ENCODE data around the gene BCL7B. TPM values are rescaled to one million over a fixed set of nuclear protein-coding genes. Genes with fewer than 3 reads are reported as not detected.
"Not testable (repeated sequence)": the region's sequence is repeated elsewhere in the genome, so short reads cannot be mapped to it uniquely, and the experiment has no call there.

The BCL7B gene
- total RNA-seq, 1 donor from 2014 or later, result 22.6 TPM

DNA sequence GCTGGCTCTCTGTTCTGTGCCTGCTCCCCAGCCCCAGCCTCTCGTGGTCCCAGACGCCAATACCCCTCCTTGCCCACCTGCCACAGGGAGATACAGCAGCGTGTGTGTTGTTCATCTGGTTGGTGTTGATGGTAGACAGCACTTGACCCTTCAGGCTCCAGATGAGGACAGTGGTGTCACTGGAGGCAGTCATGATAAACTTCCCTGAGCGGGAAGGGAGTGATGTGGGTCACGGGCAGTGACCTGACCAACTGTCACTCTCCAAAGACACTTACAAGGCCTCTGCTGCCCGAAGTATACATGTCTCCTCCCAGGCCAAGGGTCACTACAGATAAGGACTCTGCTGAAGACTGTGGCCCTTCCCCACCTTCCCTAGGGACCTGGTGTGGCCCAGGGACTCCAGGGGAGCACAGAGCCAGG is 15.3 kb upstream of the BCL7B start:
- DNase-seq (ENCODE audit: low read depth in 2 of 2), result no peak

DNA sequence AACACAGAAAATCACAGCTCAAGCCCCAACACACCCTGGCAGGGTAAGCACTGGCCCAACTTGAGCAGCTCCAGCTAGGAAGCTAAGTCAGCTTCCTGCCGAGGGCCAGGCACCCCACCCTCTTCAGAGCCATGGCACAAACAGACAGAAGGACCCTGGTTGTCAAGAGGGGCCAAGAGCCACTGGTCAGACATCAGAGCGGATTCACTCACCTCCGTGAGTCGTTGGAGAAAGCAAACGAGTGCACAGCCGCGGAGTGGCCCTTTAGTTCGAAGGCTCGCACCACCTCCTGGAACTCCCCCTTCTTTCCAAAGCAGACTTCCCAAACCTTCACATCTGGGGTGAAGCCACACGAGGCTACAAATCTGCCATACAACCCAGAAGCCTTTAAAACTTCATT is 13.5 kb upstream of the BCL7B start:
- DNase-seq (ENCODE audit: low read depth in 2 of 2), result no peak

DNA sequence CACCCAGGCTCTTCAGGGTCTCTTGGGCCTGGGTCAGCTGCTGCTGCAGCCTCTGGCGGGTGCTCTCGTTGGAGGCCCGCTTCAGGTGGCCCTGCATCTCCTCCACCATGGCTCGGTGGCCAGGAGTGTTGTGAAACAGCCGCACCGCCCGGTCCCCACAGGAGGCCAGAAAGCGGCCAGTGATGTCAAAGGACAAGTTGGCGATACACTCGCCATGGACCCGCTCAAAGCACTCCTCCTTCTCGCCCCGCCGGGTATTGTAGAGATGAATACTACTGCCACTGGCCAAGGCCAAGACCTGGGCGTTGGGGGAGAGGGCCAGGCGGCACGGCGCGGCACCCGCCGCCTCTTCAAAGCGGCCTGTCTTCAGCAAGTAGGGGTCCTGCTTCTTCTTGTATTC is 13.0 kb upstream of the BCL7B start:
- DNase-seq (ENCODE audit: low read depth in 2 of 2), result no peak

DNA sequence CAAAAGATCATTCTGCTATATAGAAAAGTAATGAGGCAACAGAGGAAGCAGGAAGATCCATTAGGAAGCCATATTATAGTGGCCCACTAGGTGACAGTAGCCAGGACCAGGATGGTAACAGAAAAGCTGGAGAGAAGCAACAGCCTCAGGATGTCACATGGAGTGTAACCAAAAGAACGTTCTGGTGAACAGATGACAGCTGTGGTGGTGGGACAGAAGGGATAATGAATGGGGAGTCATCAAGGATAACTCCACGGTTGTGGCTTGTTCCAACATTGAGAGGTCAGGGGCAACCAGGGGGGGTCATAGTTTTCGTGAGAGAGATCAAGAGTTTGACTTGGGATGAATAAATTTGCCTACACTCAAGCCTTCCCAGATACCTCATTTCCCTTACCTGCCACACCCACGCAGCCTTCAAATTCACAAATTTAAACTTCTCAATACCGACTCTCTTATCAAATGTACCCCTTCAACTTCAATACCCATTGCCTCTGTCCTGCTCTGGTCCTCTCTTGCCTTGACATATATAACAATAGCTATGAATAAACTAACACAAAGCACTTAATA is 11.6 kb upstream of the BCL7B start:
- DNase-seq (ENCODE audit: low read depth in 2 of 2), result no peak

DNA sequence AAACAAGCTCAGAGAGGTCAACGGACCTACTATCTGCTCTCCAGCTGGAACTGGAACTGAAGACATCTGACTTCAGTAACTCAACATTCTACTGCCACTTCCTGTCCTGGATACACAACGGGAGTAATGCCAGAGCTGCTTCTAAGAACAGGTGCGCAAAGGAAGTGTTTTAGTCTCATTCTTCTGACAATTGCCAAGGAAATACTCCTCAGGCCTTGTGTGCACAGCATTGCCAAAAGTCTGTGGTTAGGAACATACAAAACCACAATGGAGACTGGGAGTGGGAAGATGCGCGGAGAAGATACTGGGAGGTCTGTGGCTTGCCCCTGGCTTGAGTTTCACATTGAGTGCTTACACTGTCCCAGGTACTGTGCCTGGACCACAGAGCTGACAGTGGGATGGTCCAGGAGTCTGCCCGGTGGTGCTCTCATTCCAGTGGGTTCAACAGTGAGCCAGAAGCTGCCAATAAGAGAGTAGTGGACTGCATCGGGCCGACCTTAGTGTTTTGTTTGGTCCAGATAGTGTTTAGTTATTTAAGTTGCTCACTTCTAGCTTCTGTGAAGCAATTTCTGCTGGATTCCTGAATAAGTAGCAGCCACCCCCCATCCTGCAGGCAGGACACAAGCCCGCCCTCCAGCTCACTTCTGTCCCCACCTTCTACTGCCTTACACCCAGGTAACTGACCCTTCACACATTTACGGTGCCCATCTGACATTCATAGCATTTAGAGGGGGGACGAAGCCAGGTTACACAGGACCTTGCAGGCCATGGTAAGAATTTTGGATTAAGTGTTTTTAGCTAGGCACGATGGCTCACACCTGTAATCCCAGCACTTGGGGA is 10.6 kb upstream of the BCL7B start:
- DNase-seq (ENCODE audit: low read depth in 2 of 2), result no peak

DNA sequence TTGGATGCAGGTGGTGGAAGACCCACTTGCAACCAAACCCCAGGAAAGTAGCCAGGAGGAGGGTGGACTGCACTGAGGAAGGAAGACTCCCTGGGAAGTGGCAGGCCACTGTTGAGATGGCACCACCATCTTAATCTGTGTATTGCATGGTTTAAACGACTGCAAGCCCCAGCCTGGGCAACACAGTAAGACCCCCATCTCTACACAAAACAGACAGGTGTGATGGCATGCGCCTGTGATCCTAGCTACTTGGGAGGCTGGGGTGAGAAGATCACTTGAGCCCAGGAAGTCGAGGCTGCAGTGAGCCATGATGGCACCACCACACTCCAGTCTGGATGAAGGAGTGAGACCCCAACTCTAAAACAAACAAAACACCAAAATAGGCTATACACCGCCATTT is 9.7 kb upstream of the BCL7B start:
- no peak for DNase-seq (ENCODE audit: low read depth in 2 of 2)

DNA sequence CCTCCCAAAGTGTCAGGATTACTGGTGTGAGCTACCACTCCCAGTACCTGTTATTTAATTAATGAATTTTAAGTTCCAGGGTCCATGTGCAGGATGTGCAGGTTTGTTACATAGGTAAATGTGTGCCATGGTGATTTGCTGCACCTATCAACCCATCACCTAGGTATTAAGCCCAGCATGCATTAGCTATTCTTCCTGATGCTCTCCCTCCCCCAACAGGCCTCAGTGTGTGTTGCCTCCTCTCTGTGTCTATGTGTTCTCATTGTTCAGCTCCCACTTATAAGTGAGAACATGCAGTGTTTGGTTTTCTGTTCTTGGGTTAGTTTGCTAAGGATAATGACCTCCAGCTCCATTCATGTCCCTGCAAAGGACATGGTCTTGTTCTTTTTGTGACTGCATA is 8.9 kb upstream of the BCL7B start:
- DNase-seq (ENCODE audit: low read depth in 2 of 2), result not testable (repeated sequence)

DNA sequence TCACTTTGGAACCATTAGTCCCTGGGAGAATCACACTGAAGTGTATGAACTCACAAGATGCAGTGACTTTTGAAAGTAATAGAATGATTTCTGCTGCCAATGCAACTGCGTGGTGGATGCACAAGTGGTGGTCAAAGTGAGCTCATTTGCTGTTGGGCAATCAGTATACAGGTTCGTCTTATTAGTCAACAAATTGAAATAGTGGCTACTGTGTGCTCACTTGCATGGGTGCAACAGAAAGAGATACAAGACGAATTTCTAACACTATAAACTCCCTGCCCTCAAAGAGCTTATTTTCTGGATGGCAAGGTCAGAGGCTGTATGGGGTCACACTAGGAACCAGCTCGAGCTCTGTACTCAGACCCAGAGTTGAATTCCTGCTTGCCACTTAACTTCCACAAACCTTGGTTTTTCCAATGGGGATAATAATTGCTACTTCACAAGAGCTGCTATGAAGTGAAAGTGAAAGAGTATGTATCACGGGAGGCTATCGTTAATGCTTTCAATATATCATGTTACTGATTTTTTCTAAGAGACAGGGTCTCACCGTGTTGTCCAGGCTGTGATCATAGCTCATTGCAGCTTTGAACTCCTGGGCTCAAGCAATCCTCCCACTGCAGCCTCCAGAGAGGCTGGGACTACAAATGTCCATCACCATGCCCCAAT is 8.3 kb upstream of the BCL7B start:
- peak; percentile 34 to 49 for DNase-seq (ENCODE audit: low read depth in 2 of 2)

DNA sequence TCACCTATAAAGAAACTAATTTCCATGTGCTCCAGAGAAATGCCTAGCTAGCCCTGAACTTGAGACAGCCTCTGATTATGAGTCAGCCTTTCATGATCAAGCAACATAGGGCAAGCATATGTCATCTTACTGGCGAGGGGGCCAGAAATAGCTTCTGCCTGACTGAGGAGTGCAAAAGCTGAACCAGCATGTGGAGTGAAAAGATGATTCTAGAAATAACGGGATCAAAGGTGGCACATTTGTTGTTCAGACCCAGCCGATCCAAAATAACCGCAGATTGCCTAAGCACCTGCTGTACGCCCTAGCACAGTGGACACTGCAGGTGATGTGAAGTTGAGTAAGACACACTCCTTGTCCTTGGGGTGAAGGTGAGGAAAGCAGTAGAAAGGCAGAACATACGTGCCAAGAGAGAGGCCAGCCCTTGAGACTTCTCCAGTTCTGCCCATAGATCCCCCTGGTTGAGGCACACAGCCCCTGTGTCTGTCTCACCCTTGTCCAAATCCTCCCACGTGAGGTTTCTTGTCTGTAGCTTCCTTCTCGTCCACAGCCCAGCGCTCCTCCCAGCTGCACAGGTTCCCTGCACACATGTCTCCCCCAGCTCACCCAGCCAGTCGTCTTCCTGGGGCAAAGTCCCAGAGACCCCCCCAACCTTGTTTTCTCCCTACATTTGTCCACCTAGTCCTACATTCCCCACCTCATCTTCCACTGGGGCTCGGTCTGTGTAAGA is 2.8 kb upstream of the BCL7B start:
- peak in 1 of 2 donors; percentile 74 for DNase-seq (ENCODE audit: low read depth in 2 of 2)

DNA sequence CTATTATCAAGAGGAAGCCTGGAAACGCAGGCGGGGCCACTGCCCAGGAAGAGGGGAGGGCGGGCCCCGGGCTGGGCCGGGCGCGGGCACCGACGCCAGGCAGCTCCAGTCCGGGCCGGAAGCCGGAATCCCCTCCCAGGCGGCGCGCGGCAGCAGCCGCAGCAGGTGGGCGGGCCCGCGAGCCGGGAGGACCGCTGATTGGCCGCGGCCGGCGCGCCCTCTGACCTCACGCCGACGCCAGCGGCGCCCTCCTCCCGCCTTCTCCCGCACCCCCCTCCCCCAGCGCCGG is 438 bp downstream of the BCL7B start:
- DNase-seq (ENCODE audit: low read depth in 2 of 2), result peak; percentile 95 to 97

DNA sequence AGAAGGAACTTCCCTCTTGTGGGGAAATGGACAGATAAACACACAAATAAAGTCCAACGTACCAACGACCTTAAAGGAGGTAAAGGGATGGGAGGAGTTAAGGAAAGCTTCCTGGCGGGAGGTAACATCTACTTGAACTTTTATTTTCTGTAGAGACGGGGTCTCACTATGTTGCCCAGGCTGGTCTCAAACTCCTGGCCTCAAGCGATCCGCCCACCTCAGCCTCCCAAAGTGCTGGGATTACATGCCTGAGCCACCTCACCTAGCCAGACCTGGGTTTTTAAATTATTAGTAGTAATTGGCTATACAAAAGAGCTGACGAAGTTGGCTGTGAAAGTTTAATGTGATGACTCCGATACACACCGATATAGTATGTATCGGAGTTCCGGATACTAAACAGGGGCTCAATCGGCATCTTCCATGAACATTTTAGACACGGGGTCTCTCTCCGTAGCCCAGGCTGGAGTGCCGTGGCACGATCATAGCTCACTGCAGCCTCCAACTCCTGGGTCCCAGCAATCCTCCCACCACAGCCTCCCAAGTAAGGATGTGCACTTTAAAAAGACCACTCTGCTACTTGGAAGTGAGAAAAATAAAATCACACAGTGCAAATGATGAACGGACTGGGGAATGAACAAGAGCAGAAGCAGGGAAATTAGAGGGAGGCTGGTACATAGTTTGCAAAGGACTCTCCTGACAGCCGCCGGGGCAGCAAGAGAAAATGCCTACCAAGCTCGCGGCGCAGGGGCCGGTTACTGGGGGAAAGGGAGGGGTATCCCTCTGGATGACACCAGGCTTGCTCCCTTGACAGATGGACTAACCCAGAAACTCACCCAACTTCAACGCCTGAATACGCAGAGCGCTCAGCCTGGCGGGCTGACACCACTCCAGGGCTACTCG is 1.0 kb downstream of the BCL7B start:
- DNase-seq (ENCODE audit: low read depth in 2 of 2), result peak in 1 of 2 donors; percentile 16

DNA sequence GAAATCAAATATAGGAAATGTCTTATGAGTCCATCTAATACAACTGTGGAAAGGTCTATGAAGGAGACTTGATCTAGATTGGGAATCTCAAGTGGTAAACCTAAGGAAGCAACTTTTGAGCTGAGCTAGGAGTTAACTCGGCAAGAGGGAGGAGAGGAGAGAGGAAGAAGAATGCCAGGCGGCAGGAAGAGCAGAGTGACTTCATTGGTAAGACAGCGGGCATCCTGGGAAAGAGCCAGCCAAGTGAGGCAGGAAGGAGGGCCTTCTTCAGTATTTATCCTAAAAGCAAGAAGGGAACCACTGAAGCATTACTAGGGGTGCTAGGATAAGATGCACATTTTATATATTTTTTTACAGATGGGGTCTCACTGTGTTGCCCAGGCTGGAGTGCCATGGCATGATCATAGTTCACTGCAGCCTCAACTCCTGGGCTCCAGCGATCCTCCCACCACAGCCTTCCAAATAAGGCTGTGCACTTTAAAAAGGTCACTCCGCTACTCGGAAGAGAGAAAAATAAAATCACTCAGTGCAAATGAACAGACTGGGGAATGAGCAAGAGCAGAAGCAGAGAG is 2.0 kb downstream of the BCL7B start:
- peak in 1 of 2 donors; percentile 36 for DNase-seq (ENCODE audit: low read depth in 2 of 2)

DNA sequence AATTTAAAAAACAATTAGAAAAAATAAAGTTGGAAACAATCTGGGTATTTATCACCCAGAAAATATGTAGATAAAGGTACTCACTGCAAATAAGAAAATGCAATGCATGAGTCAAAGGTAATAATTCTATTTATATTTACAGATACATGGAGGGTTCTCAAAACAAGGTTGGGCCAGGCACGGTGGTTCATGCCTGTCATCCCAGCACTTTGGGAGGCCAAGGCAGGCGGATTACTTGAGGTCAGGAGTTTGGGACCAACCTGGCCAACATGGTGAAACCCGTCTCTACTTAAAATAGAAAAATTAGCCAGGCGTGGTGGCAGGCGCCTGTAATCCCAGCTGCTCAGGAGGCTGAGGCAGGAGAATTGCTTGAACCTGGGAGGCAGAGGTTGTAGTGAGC is 7.4 kb downstream of the BCL7B start:
- DNase-seq (ENCODE audit: low read depth in 2 of 2), result not testable (repeated sequence)

DNA sequence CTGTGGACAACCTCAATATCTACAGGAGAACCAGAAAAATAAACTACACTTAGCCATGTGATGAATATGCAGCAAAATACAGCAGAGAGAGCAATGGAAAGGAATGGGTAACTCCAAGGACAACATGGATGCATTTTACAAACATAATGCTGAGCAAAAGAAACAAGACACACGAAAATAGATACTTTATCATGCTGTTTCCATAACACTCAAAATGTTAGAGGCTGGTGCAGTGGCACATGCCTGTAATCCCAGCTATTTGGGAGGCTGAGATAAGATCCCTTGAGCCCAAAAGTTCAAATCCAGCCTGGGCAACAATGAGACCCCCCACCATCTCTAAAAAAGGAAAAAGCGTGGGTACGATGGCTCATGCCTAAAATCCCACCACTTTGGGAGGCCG is 8.3 kb downstream of the BCL7B start:
- no peak for DNase-seq (ENCODE audit: low read depth in 2 of 2)

DNA sequence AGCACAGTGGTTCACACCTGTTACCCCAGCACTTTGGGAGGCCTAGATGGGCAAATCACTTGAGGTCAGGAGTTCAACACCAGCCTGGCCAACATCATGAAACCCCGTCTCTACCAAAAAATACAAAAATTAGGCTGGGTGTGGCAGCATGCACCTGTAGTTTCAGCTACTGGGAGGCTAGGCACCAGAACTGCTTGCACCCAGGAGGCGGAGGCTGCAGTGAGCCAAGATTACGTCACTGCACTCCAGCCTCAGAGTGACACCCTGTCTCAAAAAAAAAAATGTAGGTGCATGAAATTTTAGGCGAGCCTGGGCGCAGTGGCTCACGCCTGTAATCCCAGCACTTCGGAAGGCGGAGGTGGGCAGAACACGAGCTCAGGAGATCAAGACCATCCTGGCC is 9.6 kb downstream of the BCL7B start:
- no peak for DNase-seq (ENCODE audit: low read depth in 2 of 2)

DNA sequence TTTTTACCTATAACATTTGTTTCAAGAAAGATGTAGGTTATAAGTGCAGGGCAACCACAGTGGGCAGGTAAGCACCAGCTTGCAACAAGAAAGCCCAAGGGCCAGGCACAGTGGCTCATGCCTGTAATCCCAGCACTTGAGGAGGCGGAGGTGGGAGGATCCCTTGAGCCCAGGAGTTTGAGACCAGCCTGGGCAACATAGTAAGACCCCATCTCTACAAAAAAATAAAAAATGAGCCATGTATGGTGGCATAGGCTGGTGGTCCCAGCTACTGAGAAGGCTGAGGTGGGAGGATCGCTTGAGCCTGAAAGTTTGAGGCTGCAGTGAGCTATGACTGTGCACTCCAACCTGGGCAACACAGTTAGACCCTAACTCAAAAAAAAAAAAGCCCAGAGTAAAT is 12.8 kb downstream of the BCL7B start:
- DNase-seq (ENCODE audit: low read depth in 2 of 2), result no peak

DNA sequence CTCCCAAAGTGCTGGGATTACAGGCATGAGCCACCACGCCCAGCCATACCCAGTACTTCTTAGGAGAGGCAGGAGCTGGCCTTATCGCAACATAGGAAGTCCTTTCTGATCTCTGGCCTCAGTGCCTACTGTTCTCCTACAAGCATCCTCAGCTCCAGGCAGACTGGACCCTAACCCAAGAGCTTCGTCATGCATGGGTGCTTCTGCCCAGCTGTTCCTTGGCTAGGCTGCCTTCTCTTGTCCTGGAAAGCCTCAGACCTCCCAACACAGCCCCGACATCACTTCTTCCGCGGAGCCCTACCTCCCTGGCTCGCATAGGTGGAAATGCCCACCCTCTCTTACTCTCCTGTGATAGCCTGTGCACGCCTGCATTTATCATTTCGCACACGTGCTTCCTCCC is 15.8 kb downstream of the BCL7B start:
- DNase-seq (ENCODE audit: low read depth in 2 of 2), result no peak

DNA sequence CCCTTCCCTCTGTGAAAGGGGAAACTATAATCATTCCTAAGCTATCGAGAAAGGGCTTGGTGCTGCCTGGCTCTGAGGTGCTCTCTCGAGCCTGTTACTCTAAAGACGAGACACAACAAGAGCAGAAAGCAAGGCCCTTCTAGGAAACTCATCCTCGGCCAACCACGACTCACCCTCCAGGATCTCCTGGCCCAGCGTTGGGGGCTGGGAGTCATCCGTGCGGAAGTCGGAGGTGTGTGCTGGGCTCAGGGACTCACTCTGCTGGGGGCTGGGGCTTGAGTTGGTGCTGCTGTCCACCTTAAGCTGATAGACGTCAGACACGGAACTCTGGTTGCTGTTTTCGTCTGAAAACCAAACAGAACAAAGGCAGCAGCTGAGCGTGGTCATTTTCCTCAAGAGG is 17.8 kb downstream of the BCL7B start:
- DNase-seq (ENCODE audit: low read depth in 2 of 2), result no peak

DNA sequence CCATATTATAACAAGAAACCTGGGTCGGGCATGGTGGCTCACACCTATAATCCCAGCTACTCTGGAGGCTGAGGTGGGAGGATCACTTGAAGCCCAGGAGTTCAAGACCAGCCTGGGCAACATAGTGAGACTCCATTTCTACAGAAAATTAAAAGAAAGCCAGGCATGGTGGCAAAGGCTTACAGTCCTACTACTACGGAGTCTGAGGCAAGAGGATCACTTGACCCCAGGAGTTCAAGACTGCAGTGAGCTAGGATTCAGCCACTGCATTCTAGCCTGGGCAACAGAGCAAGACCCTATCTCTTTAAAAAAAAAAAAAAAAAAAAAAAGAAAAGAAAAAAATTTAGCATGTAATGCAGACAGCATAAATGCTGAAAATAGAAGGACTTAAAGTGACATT is 19.0 kb downstream of the BCL7B start:
- DNase-seq (ENCODE audit: low read depth in 2 of 2), result not testable (repeated sequence)

DNA sequence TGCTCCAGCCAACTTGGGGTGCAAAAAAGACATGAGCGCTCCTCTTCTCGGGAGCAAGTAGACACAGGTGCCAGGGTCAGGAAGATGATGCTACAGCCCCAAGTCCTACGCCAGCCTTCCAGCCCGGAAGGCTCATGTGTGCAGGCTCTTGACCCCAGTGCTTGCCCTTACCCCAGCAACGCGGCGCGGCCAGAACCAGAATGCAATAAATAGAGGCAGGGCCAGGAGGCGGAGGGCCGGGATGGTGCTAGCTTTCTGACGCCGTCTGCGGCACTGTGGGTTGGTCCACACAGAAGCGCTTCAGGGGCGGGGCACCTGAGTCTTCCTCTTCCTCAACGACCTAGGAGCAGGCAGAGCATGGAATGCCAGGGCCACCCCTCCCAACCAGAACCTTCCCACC is 20.4 kb downstream of the BCL7B start:
- no peak for DNase-seq (ENCODE audit: low read depth in 2 of 2)

DNA sequence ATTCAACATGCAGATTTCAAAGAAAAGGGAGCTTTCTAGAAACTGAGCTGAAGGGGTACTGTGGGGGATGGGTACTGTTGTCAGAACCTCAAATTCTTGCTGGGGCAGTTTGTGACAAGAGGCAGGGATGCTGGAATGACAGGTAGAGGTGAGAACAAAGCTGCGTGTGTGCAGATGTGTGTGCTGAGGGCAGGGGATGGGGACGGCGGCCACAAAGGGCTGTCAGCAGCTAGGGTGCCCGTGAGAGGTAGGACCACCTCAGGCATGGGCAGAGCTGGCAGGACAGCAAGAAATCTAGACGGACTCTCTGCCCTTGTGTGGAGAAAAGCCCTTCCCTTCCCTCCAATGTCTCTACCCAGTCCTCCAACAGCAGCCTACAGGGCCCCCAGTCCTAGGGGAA is 21.0 kb downstream of the BCL7B start:
- DNase-seq (ENCODE audit: low read depth in 2 of 2), result no peak
